ENCODE results near the gene KIFC3.
"Not testable (repeated sequence)": the region's sequence is repeated elsewhere in the genome, so short reads cannot be mapped to it uniquely, and the experiment has no call there.

Gene KIFC3

GRCh38 chr16:57735755-57736418 lies 66.4 kb downstream of the KIFC3 start, which contains the start of gene KATNB1:
Gene KATNB1 (plus strand): TSS chr16:57735770. CDS start chr16:57737244, 1,474 bp downstream.
- no peak for TF ChIP-seq JUND (IDR thresholded peaks at IDR 0.05; ENCODE audit: low read depth)
- in situ Hi-C loops (cut with HindIII; ENCODE audit: low pct_unique_long_range_greater_than_20kb, low sequenced_read_pairs): no loop called here
- no peak for DNase-seq (ENCODE audit: low read depth in 1 of 2, low spot score in 1 of 2)

DNA sequence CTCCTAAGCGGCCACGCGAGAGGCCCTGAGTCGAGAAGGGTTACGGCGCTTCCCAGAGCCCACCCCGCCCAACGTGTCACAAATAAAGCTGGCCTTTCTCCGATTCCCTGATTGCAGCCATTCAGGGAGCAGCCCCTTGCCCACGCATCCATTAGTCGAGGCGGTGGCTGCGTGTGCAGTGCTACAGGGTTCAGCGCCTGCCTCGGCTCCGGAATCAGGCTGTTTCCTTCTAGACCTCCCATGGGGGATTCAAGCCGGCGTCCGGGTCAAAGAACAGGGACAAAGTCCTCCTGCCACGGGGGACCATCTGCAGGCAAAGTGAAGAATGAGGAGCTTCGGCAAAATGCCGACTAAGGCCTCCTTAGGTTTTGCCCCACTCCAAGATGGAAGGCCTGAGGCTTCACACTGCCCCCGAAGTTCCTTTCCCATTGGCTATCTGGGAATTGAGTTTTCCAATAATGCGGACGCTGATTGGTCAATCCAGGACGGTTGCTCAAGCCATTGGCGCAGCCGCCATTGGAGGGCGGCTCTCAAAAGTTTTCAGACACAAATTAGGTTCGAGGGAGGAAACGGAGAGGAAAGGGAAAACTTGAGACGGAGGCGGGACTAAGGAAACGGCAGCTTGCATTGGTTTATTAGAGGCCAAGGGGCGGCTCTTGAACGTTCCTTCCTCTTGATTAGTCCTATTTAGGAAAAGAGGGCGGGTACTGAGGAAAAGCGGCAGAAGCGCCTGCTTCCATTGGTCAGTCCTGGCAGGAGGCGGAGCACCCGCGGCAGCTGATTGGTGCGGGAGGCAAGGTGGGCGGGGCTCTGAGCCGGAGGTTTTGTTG lies 67.2 kb downstream of the KIFC3 start:
- TF ChIP-seq JUND (IDR thresholded peaks at IDR 0.05; ENCODE audit: low read depth): no peak
- DNase-seq (ENCODE audit: low read depth in 1 of 2, low spot score in 1 of 2): peak; percentile 95 to 100
- in situ Hi-C loops (cut with HindIII; ENCODE audit: low pct_unique_long_range_greater_than_20kb, low sequenced_read_pairs): no loop called here

GRCh38 chr16:57734308-57734924 lies 67.9 kb downstream of the KIFC3 start:
- in situ Hi-C loops (cut with HindIII; ENCODE audit: low pct_unique_long_range_greater_than_20kb, low sequenced_read_pairs): no loop called here
- no peak for TF ChIP-seq JUND (IDR thresholded peaks at IDR 0.05; ENCODE audit: low read depth)
- no peak for DNase-seq (ENCODE audit: low read depth in 1 of 2, low spot score in 1 of 2)

GRCh38 chr16:57732714-57733113 lies 69.6 kb downstream of the KIFC3 start:
- no peak for DNase-seq (ENCODE audit: low read depth in 1 of 2, low spot score in 1 of 2)
- TF ChIP-seq JUND (IDR thresholded peaks at IDR 0.05; ENCODE audit: low read depth): no peak
- in situ Hi-C loops (cut with HindIII; ENCODE audit: low pct_unique_long_range_greater_than_20kb, low sequenced_read_pairs): no loop called here

DNA sequence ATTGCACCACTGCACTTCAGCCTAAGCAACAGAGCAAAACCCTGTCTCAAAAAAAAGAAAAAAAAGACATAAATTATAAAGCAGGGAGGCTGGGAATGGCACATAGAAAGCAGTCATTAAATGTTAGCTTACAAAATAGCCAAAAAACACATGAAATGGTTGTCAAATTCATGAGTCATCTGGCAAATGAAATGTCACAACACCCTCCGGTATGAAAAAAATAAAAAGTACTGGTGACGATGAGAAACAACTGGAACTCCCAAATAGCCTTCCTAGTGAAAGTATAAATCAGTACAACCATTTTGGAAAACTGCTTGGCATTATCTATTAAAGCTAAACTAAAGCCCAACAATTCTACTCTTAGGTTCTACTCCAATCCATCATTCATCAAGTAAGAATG lies 70.3 kb downstream of the KIFC3 start:
- no peak for DNase-seq (ENCODE audit: low read depth in 1 of 2, low spot score in 1 of 2)
- in situ Hi-C loops (cut with HindIII; ENCODE audit: low pct_unique_long_range_greater_than_20kb, low sequenced_read_pairs): no loop called here
- no peak for TF ChIP-seq JUND (IDR thresholded peaks at IDR 0.05; ENCODE audit: low read depth)

DNA sequence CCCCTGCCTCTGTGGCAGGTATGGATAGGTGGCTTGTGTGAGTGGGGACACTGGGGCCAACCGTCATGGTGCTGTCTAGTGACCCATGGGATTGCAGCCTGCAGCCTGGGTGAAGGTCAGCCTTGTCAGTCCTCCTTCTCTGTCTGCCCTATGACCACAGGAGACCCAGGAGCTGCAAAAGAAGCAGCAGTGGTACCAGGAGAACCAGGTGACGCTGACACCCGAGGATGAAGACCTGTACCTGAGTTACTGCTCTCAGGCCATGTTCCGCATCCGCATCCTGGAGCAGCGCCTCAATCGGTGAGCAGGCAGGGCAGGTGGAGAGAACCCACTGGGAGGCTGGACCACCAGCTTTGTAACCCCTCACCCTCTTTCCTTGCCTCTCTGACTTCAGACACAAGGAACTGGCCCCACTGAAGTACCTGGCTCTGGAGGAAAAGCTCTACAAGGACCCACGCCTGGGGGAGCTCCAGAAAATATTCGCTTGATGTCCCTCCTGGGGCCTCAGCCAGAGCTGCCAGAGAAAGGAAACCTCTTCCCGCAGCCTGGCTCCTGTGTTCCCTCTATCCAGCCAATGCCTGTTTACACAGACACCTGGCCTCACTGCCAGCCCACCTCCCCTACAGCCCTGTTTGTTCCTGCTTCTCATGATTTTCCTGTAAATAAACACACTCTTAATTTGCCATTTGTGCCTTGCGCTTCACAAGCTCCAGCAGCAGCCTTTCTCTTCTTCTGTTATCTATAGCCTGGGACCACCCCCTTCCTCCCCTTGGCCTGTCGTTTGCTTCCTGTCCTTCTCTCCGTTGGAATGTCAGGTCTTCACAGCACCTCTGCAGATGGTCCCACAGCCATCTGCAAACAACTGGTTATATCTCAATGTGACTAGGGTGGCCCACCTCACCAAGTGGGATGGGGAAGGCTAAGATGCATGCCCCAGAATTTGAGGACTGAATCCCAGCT lies 71.2 kb downstream of the KIFC3 start:
- in situ Hi-C loops (cut with HindIII; ENCODE audit: low pct_unique_long_range_greater_than_20kb, low sequenced_read_pairs): no loop called here
- DNase-seq (ENCODE audit: low read depth in 1 of 2, low spot score in 1 of 2): no peak
- no peak for TF ChIP-seq JUND (IDR thresholded peaks at IDR 0.05; ENCODE audit: low read depth)

DNA sequence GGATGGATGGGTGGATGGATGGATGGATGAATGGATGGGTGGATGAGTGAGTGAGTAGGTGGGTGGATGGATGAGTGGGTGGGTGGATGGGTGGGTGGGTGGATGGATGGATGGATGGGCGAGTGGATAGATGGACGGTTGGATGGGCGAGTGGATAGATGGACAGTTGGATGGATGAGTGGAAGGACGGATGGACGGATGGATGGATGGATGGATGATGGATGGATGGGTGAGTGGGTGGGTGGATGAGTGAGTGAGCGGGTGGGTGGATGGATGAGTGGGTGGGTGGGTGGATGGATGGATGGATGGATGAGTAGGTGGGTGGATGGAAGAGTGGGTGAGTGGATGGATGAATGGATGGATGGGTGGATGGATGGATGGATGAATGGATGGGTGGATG lies 72.4 kb downstream of the KIFC3 start:
- DNase-seq (ENCODE audit: low read depth in 1 of 2, low spot score in 1 of 2); in situ Hi-C loops (cut with HindIII; ENCODE audit: low pct_unique_long_range_greater_than_20kb, low sequenced_read_pairs): not testable (repeated sequence)

GRCh38 chr16:57729182-57729484 lies 73.2 kb downstream of the KIFC3 start:
- DNase-seq (ENCODE audit: low read depth in 1 of 2, low spot score in 1 of 2): no peak
- in situ Hi-C loops (cut with HindIII; ENCODE audit: low pct_unique_long_range_greater_than_20kb, low sequenced_read_pairs): no loop called here
- TF ChIP-seq JUND (IDR thresholded peaks at IDR 0.05; ENCODE audit: low read depth): no peak

DNA sequence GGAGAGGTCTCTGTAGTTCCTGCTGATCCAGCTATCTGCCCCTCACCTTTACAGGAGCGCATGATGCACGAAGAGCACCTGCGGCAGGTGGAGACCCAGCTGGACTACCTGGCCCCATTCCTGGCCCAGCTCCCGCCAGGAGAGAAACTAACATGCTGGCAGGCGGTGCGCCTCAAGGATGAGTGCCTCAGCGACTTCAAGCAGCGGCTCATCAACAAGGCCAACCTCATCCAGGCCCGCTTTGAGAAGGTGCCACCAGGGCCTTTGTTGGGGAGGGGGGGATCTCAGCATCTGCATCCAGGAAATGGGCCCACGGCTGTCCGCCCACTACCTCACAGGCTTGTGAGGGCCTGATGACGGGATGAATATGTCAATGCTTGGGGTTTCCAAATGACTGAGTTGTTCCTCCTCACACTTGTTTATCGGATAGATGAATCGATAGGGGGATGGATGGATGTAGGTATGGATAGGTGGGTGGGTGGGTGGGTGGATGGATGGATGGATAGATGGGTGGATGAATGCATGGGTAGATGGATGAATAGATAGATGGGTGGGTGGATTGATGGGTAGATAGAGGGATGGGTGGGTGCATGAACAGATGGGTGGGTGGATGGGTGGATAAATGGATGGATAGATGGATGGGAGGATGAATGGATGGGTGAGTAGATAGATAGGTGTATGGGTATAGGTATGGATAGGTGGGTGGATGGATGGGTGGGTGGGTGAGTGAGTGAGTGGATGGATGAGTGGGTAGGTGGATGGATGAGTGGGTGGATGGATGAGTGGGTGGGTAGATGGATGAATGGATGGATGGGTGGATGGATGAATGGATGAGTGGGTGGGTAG lies 73.7 kb downstream of the KIFC3 start:
- no peak for DNase-seq (ENCODE audit: low read depth in 1 of 2, low spot score in 1 of 2)
- in situ Hi-C loops (cut with HindIII; ENCODE audit: low pct_unique_long_range_greater_than_20kb, low sequenced_read_pairs): no loop called here
- no peak for TF ChIP-seq JUND (IDR thresholded peaks at IDR 0.05; ENCODE audit: low read depth)

GRCh38 chr16:57727610-57728009 lies 74.7 kb downstream of the KIFC3 start:
- no peak for TF ChIP-seq JUND (IDR thresholded peaks at IDR 0.05; ENCODE audit: low read depth)
- no peak for DNase-seq (ENCODE audit: low read depth in 1 of 2, low spot score in 1 of 2)
- in situ Hi-C loops (cut with HindIII; ENCODE audit: low pct_unique_long_range_greater_than_20kb, low sequenced_read_pairs): no loop called here

GRCh38 chr16:57726433-57726947 lies 75.8 kb downstream of the KIFC3 start:
- TF ChIP-seq JUND (IDR thresholded peaks at IDR 0.05; ENCODE audit: low read depth): no peak
- in situ Hi-C loops (cut with HindIII; ENCODE audit: low pct_unique_long_range_greater_than_20kb, low sequenced_read_pairs): no loop called here
- no peak for DNase-seq (ENCODE audit: low read depth in 1 of 2, low spot score in 1 of 2)

Measured in T47D (cell line).